Common myeloid progenitor, CD34-positive (primary cell): Measurements from ENCODE around the gene CREB5.
"Not testable (repeated sequence)": the region's sequence is repeated elsewhere in the genome, so short reads cannot be mapped to it uniquely, and the experiment has no call there.

Experiments
- CTCF ChIA-PET: fragments of 350-600 bp; sonication (Branson Sonifier 250); formaldehyde crosslinking; loops from one replicate; lab custom pipeline; 2021; ENCODE audit warnings: antibody characterized with exemption; lab: Charles Lee
- POLR2A ChIA-PET: fragments of 350-600 bp; sonication (Branson Sonifier 250); formaldehyde crosslinking; loops from one replicate; lab custom pipeline; 2021; ENCODE audit warnings: antibody characterized with exemption; lab: Charles Lee
- DNase-seq, 3 donors: peaks; one replicate each; pipeline versions ENCODE4 v3.0.0 to v3.0.0-alpha.2; 2013
- H3K27ac ChIP-seq, 2 experiments: 1 replicate in 1 of 2; 2 replicates in 1 of 2; pipeline ENCODE4 v1.7.0; 2013; ENCODE audit warnings: inconsistent platforms in 2 of 2, low read length in 2 of 2, mild to moderate bottlenecking in 2 of 2, low read depth in 1 of 2, moderate library complexity in 1 of 2; ENCODE audit not compliant: severe bottlenecking in 2 of 2, insufficient read depth in 1 of 2, poor library complexity in 1 of 2
- H3K27me3 ChIP-seq, 5 experiments: replicated peaks in 2 of 5; 1 replicate in 3 of 5; 2 replicates in 2 of 5; pipeline versions ENCODE4 v1.6.1 to v1.7.0; 2013; ENCODE audit warnings: low read length in 4 of 5, mild to moderate bottlenecking in 2 of 5, moderate library complexity in 2 of 5, inconsistent platforms in 1 of 5; ENCODE audit not compliant: insufficient read depth in 5 of 5, control insufficient read depth in 4 of 5
- H3K36me3 ChIP-seq, 4 experiments: 1 replicate in 2 of 4; 2 replicates in 2 of 4; pipeline versions ENCODE4 v1.6.1 to v1.7.0; 2013; ENCODE audit warnings: low read length in 3 of 4, control low read depth in 1 of 4, mild to moderate bottlenecking in 1 of 4; ENCODE audit not compliant: control insufficient read depth in 4 of 4, insufficient read depth in 4 of 4
- H3K4me1 ChIP-seq, 4 experiments: 1 replicate in 3 of 4; 2 replicates in 1 of 4; pipeline versions ENCODE4 v1.6.1 to v1.7.1; 2013; ENCODE audit warnings: low read length in 3 of 4, mild to moderate bottlenecking in 3 of 4, control low read depth in 1 of 4, inconsistent platforms in 1 of 4, moderate library complexity in 1 of 4; ENCODE audit not compliant: control insufficient read depth in 4 of 4, insufficient read depth in 4 of 4; ENCODE audit errors: control extremely low read depth in 1 of 4
- H3K4me3 ChIP-seq, 7 experiments: 1 replicate in 4 of 7; 2 replicates in 3 of 7; pipeline versions ENCODE4 v1.5.1 to v1.7.0; 2013; ENCODE audit warnings: mild to moderate bottlenecking in 7 of 7, low read length in 6 of 7, moderate library complexity in 6 of 7, inconsistent platforms in 2 of 7, low read depth in 2 of 7, control low read depth in 1 of 7; ENCODE audit not compliant: insufficient read depth in 4 of 7, control insufficient read depth in 1 of 7; ENCODE audit errors: extremely low read depth in 1 of 7
- H3K9me3 ChIP-seq, 5 experiments: 1 replicate in 4 of 5; 2 replicates in 1 of 5; pipeline versions ENCODE4 v1.6.1 to v1.7.1; 2013; ENCODE audit warnings: low read length in 4 of 5, mild to moderate bottlenecking in 2 of 5, inconsistent platforms in 1 of 5, low read depth in 1 of 5, moderate library complexity in 1 of 5; ENCODE audit not compliant: control insufficient read depth in 4 of 5, insufficient read depth in 2 of 5; ENCODE audit errors: control extremely low read depth in 1 of 5
- WGBS: methylation state at CpG from one replicate; pipeline ENCODE4 v1.1.5; 2013; ENCODE audit not compliant: insufficient coverage; 5-methylcytosine and 5-hydroxymethylcytosine counted together

The CREB5 gene

GRCh38 chr7:28813243-28813962 lies 401.1 kb downstream of the CREB5 start:
- DNase-seq: no peak
- peaks cover 0 to 4% (median 0%) of the 10 kb centered on the region in 4 experiments for H3K4me1 ChIP-seq
- H3K27me3 ChIP-seq: no peaks in the 10 kb centered on the region
- ChIA-PET CTCF (no interaction called here), POLR2A (interaction anchor here (0.6 kb wide), 1 partner anchor 1070 kb away, joined by 3 read pairs; no protein-coding TSS in a partner anchor)
- 97% methylated on average over 3 of the region's 6 CpGs for WGBS
- H3K4me3 ChIP-seq: no peak overlapping the region
- no peak overlapping the region for H3K27ac ChIP-seq
- H3K9me3 ChIP-seq: no peaks in the 10 kb centered on the region
- H3K36me3 ChIP-seq: no peaks in the 10 kb centered on the region

GRCh38 chr7:28815369-28815927 lies 403.1 kb downstream of the CREB5 start:
- Histone ChIP-seq H3K4me1 (no peaks in the 10 kb centered on the region), H3K4me3 (no peak overlapping the region), H3K27ac (no peak overlapping the region), H3K27me3 (no peaks in the 10 kb centered on the region), H3K36me3 (no peaks in the 10 kb centered on the region), H3K9me3 (no peaks in the 10 kb centered on the region)
- POLR2A ChIA-PET: no interaction called here
- CTCF ChIA-PET: no interaction called here
- 100% methylated on average over 1 of the region's 1 CpG for WGBS
- DNase-seq: no peak

GRCh38 chr7:28815928-28816373 lies 403.6 kb downstream of the CREB5 start:
- DNase-seq: peak in 1 of 3 donors; percentile 13
- no CpG with 5 or more reads among the region's 2 CpGs for WGBS

GRCh38 chr7:28818996-28819395 lies 406.7 kb downstream of the CREB5 start:
- H3K27me3 ChIP-seq: no peaks in the 10 kb centered on the region
- no peak overlapping the region for H3K4me3 ChIP-seq
- H3K36me3 ChIP-seq: no peaks in the 10 kb centered on the region
- DNase-seq: no peak
- H3K27ac ChIP-seq: no peak overlapping the region
- CTCF ChIA-PET: no interaction called here
- POLR2A ChIA-PET: no interaction called here
- H3K4me1 ChIP-seq: no peaks in the 10 kb centered on the region
- 90% methylated on average over 3 of the region's 5 CpGs for WGBS
- H3K9me3 ChIP-seq: no peaks in the 10 kb centered on the region

More at GRCh38 chr7:28815928-28816373, 403.6 kb downstream of the CREB5 start:
- Histone ChIP-seq H3K27me3 (no peaks in the 10 kb centered on the region), H3K4me1 (no peaks in the 10 kb centered on the region), H3K36me3 (no peaks in the 10 kb centered on the region), H3K9me3 (no peaks in the 10 kb centered on the region), H3K27ac (no peak overlapping the region), H3K4me3 (no peak overlapping the region)
- CTCF ChIA-PET: no interaction called here
- POLR2A ChIA-PET: no interaction called here

GRCh38 chr7:28823582-28823981 lies 411.3 kb downstream of the CREB5 start:
- 100% methylated on average over 1 of the region's 3 CpGs for WGBS
- Histone ChIP-seq H3K4me1 (no peaks in the 10 kb centered on the region), H3K27ac (no peak overlapping the region), H3K27me3 (peaks cover 0 to 8% (median 0%) of the 10 kb centered on the region in 5 experiments), H3K4me3 (no peak overlapping the region), H3K36me3 (no peaks in the 10 kb centered on the region), H3K9me3 (no peaks in the 10 kb centered on the region)
- CTCF ChIA-PET: interaction anchor here (1.6 kb wide), 1 partner anchor 16 kb away, joined by 8 read pairs; no protein-coding TSS in a partner anchor
- POLR2A ChIA-PET: interaction anchor here (0.5 kb wide), 1 partner anchor 33 kb away, joined by 4 read pairs; no protein-coding TSS in a partner anchor
- DNase-seq: no peak

- H3K9me3 ChIP-seq, H3K4me3 ChIP-seq, H3K4me1 ChIP-seq, H3K36me3 ChIP-seq, H3K27ac ChIP-seq, CTCF ChIA-PET, DNase-seq: not testable (repeated sequence)
- H3K27me3 ChIP-seq: peaks cover 0 to 13% (median 0%) of the 10 kb centered on the region in 5 experiments
- WGBS: 94% methylated on average over 6 of the region's 8 CpGs
- POLR2A ChIA-PET: interaction anchor here (0.5 kb wide), 1 partner anchor 22 kb away, joined by 4 read pairs; no protein-coding TSS in a partner anchor
These were observed 413.6 kb downstream of the CREB5 start for GRCh38 chr7:28825817-28826448.
